GM10266 (cell line): ENCODE data around the gene KCTD15.

Experiments used
- DNase-seq: peaks from one replicate; pipeline ENCODE4 v3.0.0; 2012; ENCODE audit errors: extremely low spot score
- CTCF ChIP-seq: IDR thresholded peaks from 2 replicates; pipeline ENCODE4 v1.5.1; 2012; ENCODE audit warnings: mild to moderate bottlenecking, low read depth; ENCODE audit not compliant: control insufficient read depth, insufficient read depth; ENCODE audit errors: missing control alignments

Gene KCTD15

GRCh38 chr19:33861950-33862349 is 65.3 kb downstream of the KCTD15 start:
- no peak for TF ChIP-seq CTCF
- DNase-seq: no peak

GRCh38 chr19:33862981-33863380 is 66.3 kb downstream of the KCTD15 start:
- no peak for TF ChIP-seq CTCF

GRCh38 chr19:33863436-33863835 is 66.8 kb downstream of the KCTD15 start:
- TF ChIP-seq CTCF: no peak
- DNase-seq: no peak

More at GRCh38 chr19:33862981-33863380, 66.3 kb downstream of the KCTD15 start:
- no peak for DNase-seq

GRCh38 chr19:33864311-33864850 is 67.7 kb downstream of the KCTD15 start:
- TF ChIP-seq CTCF: no peak
- DNase-seq: no peak

- no peak for TF ChIP-seq CTCF
- DNase-seq: no peak
Observed at GRCh38 chr19:33865306-33865705, 68.6 kb downstream of the KCTD15 start.
